ENCODE measurements around the gene PSKH1.
"Not testable (repeated sequence)": the region's sequence is repeated elsewhere in the genome, so short reads cannot be mapped to it uniquely, and the experiment has no call there.

PSKH1 gene

DNA sequence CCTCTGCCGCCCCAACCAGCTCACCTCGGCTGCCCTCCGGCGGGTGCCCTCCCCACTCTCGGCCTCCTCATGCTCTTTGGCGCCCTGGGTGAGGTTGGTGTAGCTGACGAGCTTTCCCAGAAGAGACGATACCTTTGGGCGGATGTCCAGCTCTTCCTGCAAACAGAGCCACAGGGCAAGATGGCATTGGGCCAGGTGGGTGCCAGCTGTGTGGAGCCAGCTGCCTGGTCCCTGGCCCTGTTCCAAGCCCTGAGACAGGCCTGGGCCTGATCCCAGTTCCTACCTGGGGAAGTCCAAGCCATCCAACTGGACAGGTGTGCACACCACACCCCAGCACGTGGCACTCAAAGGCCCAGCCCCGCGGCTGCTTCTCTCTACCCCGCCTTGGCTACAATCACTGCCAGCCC, 68.5 kb downstream of the PSKH1 start:
- DNase-seq (ENCODE audit: low read depth): no peak

DNA sequence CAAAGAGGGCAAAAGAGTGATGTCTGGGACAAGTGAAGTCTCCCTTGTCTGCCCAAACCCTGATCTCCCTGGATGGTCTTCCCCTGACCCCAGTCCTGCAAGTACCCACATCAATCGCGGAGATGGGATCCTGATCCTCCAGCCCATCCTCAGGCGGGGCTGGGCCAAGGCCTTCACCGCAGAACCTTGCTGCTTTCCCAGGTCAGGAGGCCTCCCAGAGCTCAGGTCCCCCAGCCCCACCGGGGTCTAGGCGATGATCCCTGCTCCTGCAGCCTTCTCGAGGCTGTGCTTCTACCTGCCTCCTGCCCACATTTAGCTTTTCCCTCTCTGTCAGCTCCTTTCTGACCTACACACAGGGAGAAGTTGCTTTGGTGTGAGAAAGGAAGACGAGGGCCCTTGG, 69.1 kb downstream of the PSKH1 start:
- no peak for DNase-seq (ENCODE audit: low read depth)

DNA sequence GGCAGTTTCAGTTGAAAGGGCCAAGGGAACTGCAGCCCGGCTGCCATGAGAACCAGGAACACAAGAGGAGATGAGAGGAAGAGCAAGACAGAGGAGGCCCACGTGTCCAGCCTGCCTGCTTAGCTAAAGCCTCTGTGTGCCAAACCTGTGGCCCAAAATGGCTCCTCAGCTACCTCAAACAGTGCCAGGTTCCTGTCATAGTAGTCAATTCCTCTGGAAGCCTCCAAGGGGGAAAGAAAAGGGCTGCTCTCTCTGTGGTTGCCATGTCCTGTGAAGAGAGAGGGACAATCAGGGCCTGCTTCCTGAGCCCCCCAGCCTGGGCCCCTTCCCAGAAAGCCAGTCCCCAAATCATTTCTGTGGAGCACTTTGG, 70.2 kb downstream of the PSKH1 start:
- DNase-seq (ENCODE audit: low read depth): no peak

DNA sequence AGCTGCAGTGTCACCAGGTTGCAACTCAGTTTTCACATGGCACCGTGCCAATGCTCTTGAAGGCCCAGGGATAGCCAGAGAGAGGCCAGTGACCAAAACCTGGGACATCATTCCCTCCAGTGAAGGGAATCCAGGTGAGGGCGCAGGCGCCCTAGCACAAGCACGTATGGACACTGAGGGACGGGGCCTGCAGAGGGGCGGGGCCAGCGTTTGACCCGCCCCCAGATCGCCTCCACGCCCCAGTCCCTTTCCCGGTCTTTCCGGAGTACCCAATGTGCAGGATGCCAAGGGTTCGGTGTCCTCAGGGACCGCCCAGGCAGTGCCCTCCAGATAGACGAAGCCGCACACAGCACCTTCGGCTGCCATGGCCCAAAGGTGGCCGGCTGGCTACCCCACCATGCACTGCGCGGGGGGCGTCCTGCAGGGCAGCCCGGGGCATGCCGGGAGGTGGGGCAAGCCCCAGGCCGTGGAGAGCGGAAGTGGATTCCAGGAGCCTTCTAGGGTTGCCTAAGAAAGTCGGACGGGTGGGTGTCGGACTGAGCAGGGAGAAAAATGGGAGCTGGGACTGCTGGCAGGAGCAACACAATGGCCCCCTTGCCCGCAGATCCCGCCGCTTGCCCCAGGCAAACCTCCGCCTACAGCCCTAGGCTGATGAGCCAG, 70.7 kb downstream of the PSKH1 start:
- no peak for DNase-seq (ENCODE audit: low read depth)

DNA sequence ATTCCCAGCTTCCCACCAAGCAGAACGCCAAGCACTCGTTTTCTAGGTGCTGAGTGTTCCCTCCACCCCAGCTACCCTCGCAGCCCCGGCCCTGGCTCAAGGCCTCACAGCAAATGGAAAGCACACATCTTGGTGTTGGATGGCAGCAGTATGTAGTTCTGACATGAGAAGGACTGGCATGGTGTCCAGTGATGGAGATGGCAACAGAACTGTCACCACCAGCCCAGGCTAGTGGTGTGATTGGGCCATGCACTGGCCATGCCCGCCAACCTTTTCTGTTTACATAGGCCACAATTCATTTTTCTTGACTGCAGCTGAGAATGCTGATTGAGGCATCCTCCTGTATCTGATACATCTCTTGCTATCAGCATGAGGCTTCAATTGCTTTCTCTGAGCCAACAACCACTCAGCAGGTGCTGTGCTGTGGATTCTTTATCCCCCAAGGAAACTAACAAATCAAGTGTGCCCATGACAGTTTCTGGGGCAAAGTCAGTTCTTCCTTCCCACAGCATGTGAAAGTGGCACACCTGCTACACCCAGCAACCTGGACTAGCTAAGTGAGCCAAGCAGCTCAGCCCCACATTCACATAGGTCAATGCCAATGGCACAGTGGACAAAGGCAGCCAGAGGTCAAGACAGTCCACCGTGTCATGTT, 71.5 kb downstream of the PSKH1 start:
- DNase-seq (ENCODE audit: low read depth): no peak

DNA sequence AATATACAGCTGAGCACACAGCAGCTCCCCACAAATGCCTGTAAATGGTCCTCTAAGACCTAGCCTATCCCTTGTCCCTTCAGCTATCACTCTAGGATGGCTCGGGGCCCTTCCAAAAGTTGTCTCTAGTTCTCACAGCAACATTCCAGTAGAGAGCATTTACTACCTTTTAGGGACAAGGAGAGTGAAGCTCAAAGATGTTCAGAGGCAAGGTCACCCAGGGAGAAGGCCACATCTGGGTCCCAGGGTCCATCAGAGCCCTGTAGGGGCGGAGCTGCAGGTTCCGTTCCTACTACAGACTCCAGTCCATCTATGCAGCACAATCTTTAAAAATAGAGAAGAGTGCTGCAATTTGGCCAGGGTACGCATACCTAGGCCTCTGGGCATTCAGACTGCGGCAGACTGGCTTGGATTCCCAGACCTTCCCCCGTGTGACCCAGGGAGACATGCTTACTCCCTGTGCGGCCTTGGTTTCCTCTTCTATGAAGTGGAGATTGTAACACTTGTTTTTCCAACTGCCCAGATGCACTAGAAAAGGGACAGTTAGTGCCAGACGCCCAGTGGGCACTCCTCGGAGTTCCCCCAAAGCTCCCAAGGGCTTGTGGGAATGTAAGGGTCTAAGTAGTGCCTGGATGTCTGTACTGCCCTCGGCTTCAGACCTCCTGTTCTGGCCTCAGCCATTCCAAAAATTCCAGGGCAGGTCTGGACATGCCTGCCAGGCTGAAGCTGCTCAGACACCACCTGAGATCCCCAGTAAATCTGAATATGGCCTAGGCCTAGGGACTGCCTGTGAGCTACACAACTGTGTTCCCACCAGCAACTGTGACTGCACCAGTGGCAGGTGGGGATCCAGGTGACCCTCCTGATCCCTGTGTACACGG, 72.9 kb downstream of the PSKH1 start:
- DNase-seq (ENCODE audit: low read depth): no peak

DNA sequence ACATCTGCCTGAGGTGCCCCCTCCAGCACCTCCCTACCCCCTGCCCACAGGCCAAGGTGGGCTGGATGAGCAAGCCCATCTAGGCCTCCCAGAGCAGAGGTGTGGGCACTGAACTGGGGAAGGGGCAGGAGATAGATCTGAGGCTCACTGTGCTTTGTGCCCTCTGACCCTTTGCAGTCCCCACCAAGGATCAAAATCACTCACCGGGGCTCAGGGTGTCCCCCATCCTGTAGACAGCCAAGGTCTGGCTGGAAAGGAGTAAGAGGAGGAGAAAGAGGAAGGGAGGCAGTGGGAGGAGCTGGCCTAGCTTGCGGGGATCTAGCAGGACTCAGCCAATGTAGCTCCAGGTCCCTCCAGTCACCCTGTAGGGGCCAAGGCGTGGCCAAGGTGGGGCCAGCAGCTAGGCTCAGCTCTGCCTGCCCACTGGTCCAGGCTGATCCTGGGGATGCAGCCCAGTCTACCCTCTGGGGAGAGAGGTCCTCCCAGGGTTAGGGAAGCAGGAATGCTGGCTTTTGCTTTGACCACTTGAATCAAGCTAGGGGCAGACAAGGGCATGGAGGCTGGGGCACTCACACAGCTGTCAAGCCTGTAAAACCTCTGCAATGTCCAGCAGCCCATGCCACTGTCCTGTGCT, 73.6 kb downstream of the PSKH1 start:
- DNase-seq (ENCODE audit: low read depth): no peak

DNA sequence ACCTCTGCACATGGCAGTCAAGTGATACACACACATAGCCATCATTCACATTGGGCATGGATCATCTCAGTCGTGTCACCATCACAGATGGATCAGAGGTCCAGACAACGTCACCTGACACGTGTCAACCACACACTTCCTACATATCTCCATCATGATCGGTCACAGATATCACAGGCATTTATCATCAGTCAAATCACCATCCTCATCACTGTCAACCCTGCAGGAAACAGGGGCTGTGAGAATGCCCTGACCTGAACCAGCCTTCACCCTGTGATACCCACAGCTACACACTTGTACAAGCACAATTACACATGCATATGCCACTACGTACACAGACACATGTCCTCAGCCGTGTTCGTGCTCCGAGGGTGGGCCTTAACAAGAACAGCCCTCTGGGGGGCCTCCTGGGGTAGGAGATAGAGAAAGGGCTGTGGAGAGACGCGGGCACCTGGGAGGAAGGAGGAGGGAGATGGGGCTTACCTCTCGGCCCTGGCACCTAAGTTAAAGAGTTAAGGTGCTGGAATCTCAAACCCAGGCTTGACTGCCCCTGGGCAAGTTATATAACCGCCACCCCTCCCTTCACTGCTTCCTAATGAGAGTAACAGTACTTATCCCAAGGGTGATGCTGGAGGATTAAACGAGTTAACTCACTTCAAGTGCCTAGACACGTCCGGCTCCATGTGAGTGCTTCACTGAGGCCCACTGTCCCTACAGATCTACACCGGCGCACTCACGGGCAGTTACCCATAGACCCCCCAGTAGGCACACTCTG, 74.3 kb downstream of the PSKH1 start:
- no peak for DNase-seq (ENCODE audit: low read depth)

DNA sequence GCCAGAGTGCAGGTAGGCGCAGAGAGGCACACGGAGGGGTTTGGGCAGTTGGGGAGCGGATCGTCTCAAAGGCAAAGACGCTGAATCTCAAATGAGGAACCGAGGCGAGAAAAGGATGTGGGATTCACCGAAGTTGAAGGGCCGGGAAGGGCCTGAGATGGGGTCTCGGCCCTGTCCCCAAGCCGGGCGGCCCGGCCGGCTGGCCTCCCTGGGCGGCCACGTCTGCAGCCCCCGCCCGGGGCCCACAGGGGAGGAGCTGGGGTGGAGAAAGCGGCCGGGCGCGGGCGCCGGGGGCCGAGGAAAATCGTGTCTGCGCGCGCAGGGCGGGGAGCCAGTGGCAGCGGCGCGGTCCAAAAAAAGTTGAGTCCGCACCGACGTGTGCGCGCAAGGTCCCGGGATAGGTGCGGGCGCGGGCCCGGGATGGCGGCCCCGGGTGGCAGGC, 74.9 kb downstream of the PSKH1 start:
- DNase-seq (ENCODE audit: low read depth): no peak

DNA sequence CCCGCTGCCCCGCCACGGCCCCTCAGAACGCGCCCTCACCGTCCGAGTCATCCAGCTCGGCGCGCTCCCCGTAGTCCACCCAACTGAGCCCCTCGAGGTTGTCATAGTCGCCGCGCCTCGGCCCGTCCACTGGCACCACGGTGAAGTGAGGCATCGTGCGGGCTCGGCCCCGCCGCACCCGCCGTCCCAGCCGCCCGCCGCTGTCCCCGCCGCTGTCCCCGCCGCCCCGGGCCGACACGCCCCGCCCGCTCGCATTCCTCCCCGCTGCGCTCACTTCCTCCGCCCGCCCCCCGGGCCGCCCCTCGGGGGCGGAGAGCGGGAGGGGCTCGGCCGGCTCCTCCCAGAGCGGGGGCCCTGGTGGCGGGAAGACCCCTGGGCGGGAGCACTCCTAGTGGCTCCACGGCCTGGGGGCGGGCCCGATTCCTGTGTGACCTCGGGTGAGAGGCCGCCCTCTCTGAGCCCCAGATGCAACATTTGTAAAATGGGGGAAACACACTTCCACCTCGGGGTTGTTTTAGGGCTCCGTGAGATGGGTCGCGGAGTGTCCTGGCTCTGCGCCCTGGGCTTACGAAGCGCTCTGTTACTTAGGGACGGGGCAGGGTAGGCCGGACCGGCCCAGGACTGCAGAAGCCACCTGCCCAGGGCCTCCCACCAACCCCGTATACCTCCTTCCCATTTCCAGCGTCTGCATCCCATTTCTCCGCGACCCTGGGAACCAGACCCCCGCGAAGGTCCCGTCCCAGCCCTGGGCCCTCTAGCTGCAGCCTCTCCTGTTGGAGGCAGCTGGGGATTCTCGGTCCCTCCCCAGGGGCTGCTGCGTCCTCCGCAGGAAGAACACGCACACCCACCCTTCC, 75.6 kb downstream of the PSKH1 start, which contains the start of gene SLC12A4:
Gene SLC12A4 (minus strand): TSS at position 238 of the 854 bp plus-strand sequence. CDS start 84 bp downstream, at position 154.
- DNase-seq (ENCODE audit: low read depth): peak; percentile 76

DNA sequence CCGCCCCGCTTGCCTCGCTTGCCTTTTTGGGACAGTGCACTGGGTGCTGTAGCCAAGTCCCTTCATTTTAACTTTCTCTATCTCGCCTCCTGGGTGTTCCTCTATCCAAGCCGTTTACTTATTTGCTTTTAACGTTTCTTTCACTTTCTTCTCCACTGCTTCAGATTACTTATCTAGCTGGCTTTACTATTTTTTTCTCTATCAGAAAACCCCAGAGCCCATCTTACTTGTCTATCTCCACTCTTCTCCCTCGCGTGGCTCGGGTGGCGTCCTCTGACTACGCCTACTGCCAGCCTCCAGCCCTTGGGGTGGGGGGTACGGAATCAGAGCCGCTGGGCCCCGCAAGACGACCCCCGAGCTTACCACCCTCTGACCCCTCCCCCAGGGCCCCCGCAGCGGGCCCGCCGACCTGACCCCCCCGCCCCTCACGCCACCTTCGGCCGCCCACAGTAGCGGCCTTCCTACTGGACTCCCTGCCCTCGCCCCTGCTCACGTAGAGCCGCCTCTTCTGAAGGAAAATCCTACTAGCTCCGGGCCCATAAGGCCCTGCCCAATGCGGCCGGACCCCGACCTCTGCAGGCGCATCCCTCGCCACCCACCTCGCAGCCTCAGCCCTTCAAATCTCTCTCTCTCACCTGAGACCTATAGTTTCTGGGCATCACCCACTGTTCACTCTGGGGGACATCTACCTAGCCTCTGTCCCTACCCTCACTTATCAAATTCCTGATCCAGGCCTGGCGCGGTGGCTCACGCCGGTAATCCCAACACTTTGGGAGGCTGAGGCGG, 76.4 kb downstream of the PSKH1 start:
- DNase-seq (ENCODE audit: low read depth): no peak

DNA sequence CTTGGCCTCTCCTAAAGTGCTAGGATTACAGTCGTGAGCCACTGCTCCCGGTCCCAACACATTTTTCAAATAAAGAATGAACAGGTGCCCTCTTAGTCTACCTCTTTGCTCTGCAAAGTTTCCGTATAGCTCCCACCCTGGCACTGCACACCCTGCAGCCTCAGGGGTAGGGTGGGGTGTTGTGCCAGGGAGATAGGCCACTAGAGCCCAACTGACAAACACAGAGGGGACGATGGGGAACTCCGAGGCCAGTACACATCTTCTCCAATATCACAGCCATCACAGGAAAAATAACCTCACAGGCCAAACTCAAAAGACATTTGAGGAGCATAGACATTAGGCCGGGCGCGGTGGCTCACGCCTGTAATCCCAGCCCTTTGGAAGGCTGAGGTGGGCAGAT, 78.1 kb downstream of the PSKH1 start:
- DNase-seq (ENCODE audit: low read depth): no peak

DNA sequence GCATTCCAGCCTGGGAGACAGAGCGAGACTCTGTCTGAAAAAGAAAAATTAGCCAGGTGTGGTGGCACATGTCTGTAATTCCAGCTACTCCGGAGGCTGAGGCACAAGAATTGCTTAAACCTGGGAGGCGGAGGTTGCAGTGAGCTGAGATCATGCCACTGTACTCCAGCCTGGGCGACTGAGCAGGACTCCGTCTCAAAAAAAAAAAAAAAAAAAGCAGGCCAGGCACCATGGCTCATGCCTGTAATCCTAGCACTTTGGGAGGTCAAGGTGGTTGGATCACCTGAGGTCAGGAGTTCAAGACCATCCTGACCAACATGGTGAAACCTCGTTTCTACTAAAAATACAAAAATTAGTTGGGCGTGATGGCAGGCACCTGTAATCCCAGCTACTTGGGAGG, 79.2 kb downstream of the PSKH1 start:
- DNase-seq (ENCODE audit: low read depth): not testable (repeated sequence)

DNA sequence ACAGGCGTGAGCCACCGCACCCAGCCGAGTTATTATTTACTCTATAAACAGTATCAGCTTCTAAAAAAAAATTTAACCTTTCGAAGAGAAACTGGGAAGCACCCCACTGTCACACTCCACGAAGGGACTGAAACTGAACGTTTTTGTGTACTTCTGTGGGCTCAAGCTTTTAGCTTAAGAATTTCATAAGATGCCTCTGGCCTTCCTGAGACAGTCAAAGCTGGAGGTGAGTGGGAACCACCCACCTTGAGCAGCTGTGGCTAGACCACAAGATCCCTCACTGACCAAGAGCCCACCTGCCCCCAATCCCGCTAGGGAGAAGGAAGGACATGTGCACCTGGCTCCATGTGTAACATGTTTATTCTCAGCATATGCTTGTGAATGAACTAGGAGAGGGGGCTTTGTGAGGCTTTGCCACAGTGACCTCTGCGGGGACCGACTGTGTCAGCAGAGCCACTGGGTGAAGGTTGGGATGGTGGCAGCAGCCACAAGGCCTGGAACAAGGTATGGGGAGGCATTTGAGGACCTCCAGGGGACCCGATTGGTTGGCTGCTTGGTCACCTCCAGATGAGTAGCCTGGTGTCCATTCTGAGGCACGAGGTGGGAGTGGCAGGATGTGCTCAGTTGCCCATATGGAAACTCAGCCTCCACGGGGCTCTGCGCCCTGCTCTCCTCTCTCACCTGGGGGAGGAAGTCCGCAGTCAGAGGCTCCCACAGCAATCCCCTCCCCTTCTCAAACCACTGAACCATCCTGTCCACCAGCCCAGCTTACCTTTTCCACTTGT, 82.5 kb downstream of the PSKH1 start:
- no peak for DNase-seq (ENCODE audit: low read depth)

DNA sequence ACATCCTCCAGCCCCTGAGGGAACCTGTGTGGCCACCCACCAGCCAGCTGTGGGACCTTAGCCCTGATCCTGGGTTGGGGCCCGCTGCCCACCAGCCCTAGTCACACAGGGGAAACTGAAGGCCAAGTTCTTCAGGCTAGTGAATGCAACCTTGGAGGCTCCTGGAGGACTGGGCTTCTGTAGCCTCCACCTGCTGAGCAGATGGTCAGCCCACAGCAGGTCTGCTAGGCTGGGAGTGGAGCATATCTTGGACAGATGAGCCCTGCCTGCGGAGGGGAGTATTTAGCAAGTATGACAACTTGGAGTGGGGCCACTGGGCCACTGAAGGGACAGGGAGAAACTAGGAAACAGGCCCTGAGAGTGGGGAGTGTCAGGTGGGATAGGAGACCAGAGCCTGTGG, 83.2 kb downstream of the PSKH1 start:
- DNase-seq (ENCODE audit: low read depth): no peak

DNA sequence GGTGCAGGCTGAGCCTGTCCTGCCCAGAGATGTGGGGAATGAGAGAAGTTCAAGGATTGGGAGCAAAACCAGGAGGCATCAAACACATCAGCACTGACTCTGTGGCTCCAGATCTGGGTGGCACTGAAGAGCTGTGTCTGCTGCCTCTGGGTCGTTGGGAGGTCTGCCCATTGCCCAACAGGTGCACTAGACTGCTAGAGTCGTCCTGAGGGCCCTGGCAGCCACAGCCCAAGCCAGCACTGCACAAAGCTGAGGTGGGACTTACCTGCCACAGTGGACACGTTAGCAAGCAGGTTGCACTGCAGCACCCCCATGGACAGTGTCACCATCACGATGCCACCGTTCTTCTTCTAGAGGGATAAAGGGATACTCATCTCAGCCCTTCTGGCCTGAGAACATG, 84.0 kb downstream of the PSKH1 start:
- no peak for DNase-seq (ENCODE audit: low read depth)

DNA sequence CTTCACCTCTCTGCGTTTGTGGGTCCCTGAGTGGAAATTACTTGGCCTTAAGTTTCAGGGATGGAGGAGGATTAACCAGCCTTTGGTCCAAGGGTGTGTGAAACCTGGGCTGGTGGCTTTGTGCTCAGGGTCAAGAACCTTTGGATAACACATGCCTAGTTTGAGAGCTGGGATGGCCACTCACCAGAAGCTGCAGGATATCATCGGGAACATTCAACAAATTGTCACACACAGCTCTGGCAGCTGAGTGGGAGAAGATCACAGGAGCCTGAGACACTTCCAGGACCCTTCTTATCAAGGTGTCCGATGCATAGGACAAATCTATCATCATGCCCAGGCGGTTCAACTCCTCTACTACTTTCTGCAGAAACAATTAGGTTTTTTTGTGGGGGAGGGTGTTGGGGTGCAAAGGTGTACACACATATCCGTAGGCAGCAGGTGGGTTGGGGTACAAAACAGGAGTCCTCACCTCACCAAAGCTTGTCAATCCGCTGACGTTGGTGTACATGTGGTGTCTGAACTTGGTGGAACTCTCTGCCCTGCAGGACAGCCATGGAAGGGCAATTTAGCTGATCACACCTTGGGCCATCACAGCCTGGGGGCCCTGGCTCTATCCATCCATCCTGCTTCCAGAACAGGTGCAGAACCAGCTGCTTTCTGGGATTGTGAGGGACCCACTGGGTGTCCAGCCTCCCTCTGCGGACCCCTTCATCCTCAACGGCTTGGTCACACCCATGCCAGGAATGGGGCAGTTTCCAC, 84.6 kb downstream of the PSKH1 start:
- no peak for DNase-seq (ENCODE audit: low read depth)

Data from stimulated activated CD8-positive, alpha-beta memory T cell treated with anti-CD3 and anti-CD28 coated beads, Interleukin-12 subunit alpha, Interleukin-12 subunit beta, amount 100 ng/mL, for 4 hours (primary cell).